GM12878 (cell line): ENCODE measurements around the gene TEF. TPM values are rescaled to one million over a fixed set of nuclear protein-coding genes. Genes with fewer than 3 reads are reported as not detected.

Experiments used
- ATAC-seq: fragments of 200-7000 bp; cut with Tn5 transposase; 3 replicates; pipeline ENCODE4 v1.9.1; 2020; ENCODE audit warnings: mild to moderate bottlenecking, moderate library complexity
- BruUV-seq: library from RNA; stranded (reverse); fragments of 400-500 nt; replicated peaks from 2 replicates; lab custom pipeline; 2021; lab: Mats Ljungman, UMichigan
- CTCF ChIA-PET: fragments of 300-600 bp; sonication (Branson Sonifier 250); formaldehyde crosslinking; extraction: SDS; loops from one replicate; lab custom pipeline; 2021; ENCODE audit warnings: inconsistent platforms; lab: Yijun Ruan, JAX
- POLR2A ChIA-PET: fragments of 350-600 bp; formaldehyde crosslinking; extraction: SDS; loops from one replicate; lab custom pipeline; 2021; ENCODE audit warnings: inconsistent platforms; lab: Charles Lee
- RAD21 ChIA-PET: fragments of 300-600 bp; sonication (Branson Sonifier 250); formaldehyde crosslinking; loops from one replicate; lab custom pipeline; 2023; ENCODE audit warnings: antibody characterized with exemption; ENCODE audit not compliant: unreplicated experiment; lab: Charles Lee
- SMC1A ChIA-PET: fragments of 300-600 bp; sonication (Branson Sonifier 250); formaldehyde crosslinking; loops from one replicate; lab custom pipeline; 2023; ENCODE audit not compliant: unreplicated experiment, uncharacterized antibody; lab: Charles Lee
- DNase-seq: peaks from one replicate; pipeline ENCODE4 v3.0.0-alpha.2; 2011; ENCODE audit warnings: low read depth, low spot score
- FAIRE-seq: peaks from 3 replicates; lab custom pipeline; 2011; peaks lifted over from hg19 to GRCh38; lab: Jason Lieb, UNC
- H2AFZ ChIP-seq: 2 replicates; pipeline ENCODE4 v1.6.0; 2011; ENCODE audit warnings: low read depth, low read length, control low read depth; ENCODE audit not compliant: control insufficient read depth
- H3K27ac ChIP-seq: 2 replicates; pipeline ENCODE4 v1.5.1; 2011; ENCODE audit warnings: control low read depth; ENCODE audit not compliant: control insufficient read depth, insufficient read depth
- H3K27me3 ChIP-seq, 2 experiments: replicated peaks in 1 of 2; 2 replicates each; pipeline versions ENCODE4 v1.6.0 to v1.6.1; 2011; ENCODE audit warnings: low read length in 1 of 2; ENCODE audit not compliant: control insufficient read depth in 2 of 2, insufficient read depth in 2 of 2
- H3K36me3 ChIP-seq, 2 experiments: 2 replicates each; pipeline ENCODE4 v1.5.1; 2011; ENCODE audit warnings: low read length in 1 of 2; ENCODE audit not compliant: control insufficient read depth in 2 of 2, insufficient read depth in 2 of 2
- H3K4me1 ChIP-seq: 2 replicates; pipeline ENCODE4 v1.6.1; 2011; ENCODE audit warnings: mild to moderate bottlenecking, low read length, moderate library complexity, mixed read lengths; ENCODE audit not compliant: control insufficient read depth, insufficient read depth
- H3K4me2 ChIP-seq: 2 replicates; pipeline ENCODE4 v1.6.0; 2011; ENCODE audit warnings: control low read depth; ENCODE audit not compliant: control insufficient read depth, insufficient read depth
- H3K4me3 ChIP-seq: fragments of 200-600 bp; sonication (generic); 2 replicates; pipeline ENCODE4 v1.5.1; 2016
- H3K79me2 ChIP-seq: 2 replicates; pipeline ENCODE4 v1.6.0; 2011; ENCODE audit warnings: low read length; ENCODE audit not compliant: control insufficient read depth, insufficient read depth
- H3K9ac ChIP-seq: 2 replicates; pipeline ENCODE4 v1.8.0; 2011; ENCODE audit warnings: low read length, control low read depth, mixed read lengths; ENCODE audit not compliant: control insufficient read depth, insufficient read depth
- H3K9me3 ChIP-seq: replicated peaks from 3 replicates; pipeline ENCODE4 v1.5.1; 2011; ENCODE audit warnings: mild to moderate bottlenecking, low read length; ENCODE audit not compliant: control insufficient read depth, insufficient read depth
- H4K20me1 ChIP-seq: 2 replicates; pipeline ENCODE4 v1.6.0; 2011; ENCODE audit not compliant: control insufficient read depth, insufficient read depth
- ASH2L ChIP-seq: fragments of 300-600, 200-600 bp; sonication (generic); IDR thresholded peaks from 2 replicates; pipeline ENCODE4 v1.6.1; 2017; ENCODE audit warnings: low read depth, mild to moderate bottlenecking, borderline replicate concordance
- BHLHE40 ChIP-seq, 2 experiments: fragments of 450-650 bp in 1 of 2; IDR thresholded peaks; 2 replicates each; pipeline ENCODE4 v1.6.1; 2011 to 2017; ENCODE audit warnings: low read depth in 2 of 2, borderline replicate concordance in 1 of 2, improper control_type of control experiment in 1 of 2, low read length in 1 of 2, mild to moderate bottlenecking in 1 of 2
- HCFC1 ChIP-seq: fragments of 150-350 bp; IDR thresholded peaks from 2 replicates; pipeline ENCODE4 v1.6.1; 2014; ENCODE audit warnings: low read length
- JUND ChIP-seq: IDR thresholded peaks from 2 replicates; pipeline ENCODE4 v1.6.1; 2012; ENCODE audit warnings: low read depth, mild to moderate bottlenecking, low read length, improper control_type of control experiment, moderate library complexity
- MEF2B ChIP-seq: fragments of 450-650 bp; IDR thresholded peaks from 2 replicates; pipeline ENCODE4 v1.6.1; 2018; ENCODE audit warnings: mild to moderate bottlenecking, moderate library complexity; ENCODE audit not compliant: partially characterized antibody, poor library complexity, severe bottlenecking
- MXI1 ChIP-seq: fragments of 150-350 bp; IDR thresholded peaks from 2 replicates; pipeline ENCODE4 v1.6.1; 2011; ENCODE audit warnings: low read depth, mild to moderate bottlenecking, inconsistent platforms, low read length, improper control_type of control experiment
- MYC ChIP-seq: IDR thresholded peaks from 2 replicates; pipeline ENCODE4 v1.6.1; 2011; ENCODE audit warnings: mild to moderate bottlenecking, low read length, moderate library complexity, inconsistent platforms; ENCODE audit not compliant: insufficient read depth, insufficient replicate concordance, insufficient read length, severe bottlenecking
- NR2C1 ChIP-seq: fragments of 450-650 bp; IDR thresholded peaks from 2 replicates; pipeline ENCODE4 v1.6.1; 2017; ENCODE audit warnings: antibody characterized with exemption, mild to moderate bottlenecking, moderate library complexity
- NR2F1 ChIP-seq: fragments of 450-650 bp; conservative IDR thresholded peaks from 2 replicates; pipeline ENCODE4 v1.6.1; 2017; ENCODE audit warnings: mild to moderate bottlenecking
- PKNOX1 ChIP-seq: fragments of 450-650 bp; IDR thresholded peaks from 2 replicates; pipeline ENCODE4 v1.6.1; 2016; ENCODE audit warnings: mild to moderate bottlenecking
- RAD51 ChIP-seq: fragments of 450-650 bp; IDR thresholded peaks from 2 replicates; pipeline ENCODE4 v1.6.1; 2016; ENCODE audit warnings: moderate library complexity, mild to moderate bottlenecking, inconsistent platforms
- SRF ChIP-seq, 2 experiments: IDR thresholded peaks; 2 replicates each; pipeline ENCODE4 v1.6.1; 2011; ENCODE audit warnings: low read depth in 2 of 2, low read length in 2 of 2, mild to moderate bottlenecking in 1 of 2, moderate library complexity in 1 of 2
- TAF1 ChIP-seq: IDR thresholded peaks from 2 replicates; pipeline ENCODE4 v1.6.1; 2011; ENCODE audit warnings: mild to moderate bottlenecking, low read depth, low read length, borderline replicate concordance
- YY1 ChIP-seq: IDR thresholded peaks from 2 replicates; pipeline ENCODE4 v1.6.1; 2011; ENCODE audit warnings: low read depth, mild to moderate bottlenecking, low read length
- ZNF207 ChIP-seq: fragments of 450-650 bp; IDR thresholded peaks from 2 replicates; pipeline ENCODE4 v1.6.1; 2014; ENCODE audit warnings: antibody characterized with exemption, mild to moderate bottlenecking, borderline replicate concordance
- ZNF687 ChIP-seq: fragments of 450-650 bp; IDR thresholded peaks from 2 replicates; pipeline ENCODE4 v1.6.1; 2017; ENCODE audit warnings: mild to moderate bottlenecking, moderate library complexity
- WGBS: methylation state at CpG from one replicate; pipeline ENCODE4 v1.1.6; 2016; ENCODE audit warnings: low lambda C conversion rate; ENCODE audit not compliant: insufficient replicate concordance, insufficient coverage; ENCODE audit errors: missing lambda C conversion rate; 5-methylcytosine and 5-hydroxymethylcytosine counted together
- in situ Hi-C: fragments of 300-500 bp; cut with MboI; formaldehyde crosslinking; loops from 9 replicates; pipeline ENCODE4 v1.14.3; 2018; ENCODE audit warnings: mixed read lengths
- intact Hi-C: fragments of 100-400 bp; cut with micrococcal nuclease; formaldehyde crosslinking; loops from one replicate; pipeline ENCODE4 v1.14.2; 2022; ENCODE audit not compliant: unreplicated experiment
- polyA plus RNA-seq, 11 experiments: library from polyadenylated mRNA; depleted of rRNA in 4 of 11; unstranded in 6 of 11; stranded (reverse) in 5 of 11; fragments of >200 nt; fragmentation: Nextera tagmentation in 4 of 11; fragmentation: Illumina TruSeq in 1 of 11; extraction: Ambion mirVana in 4 of 11; extraction: Trizol in 1 of 11; gene quantifications; 1 replicate in 1 of 11; 2 replicates in 10 of 11; pipeline versions ENCODE4 v1.2.1 to v1.2.3, GENCODE V29; 2011 to 2016; ENCODE audit warnings: inconsistent platforms in 2 of 11, missing spikeins in 2 of 11, low read depth in 1 of 11
- total RNA-seq, 4 experiments: library from RNA; depleted of rRNA in 3 of 4; stranded (reverse); fragments of >200 nt in 3 of 4; fragmentation: Illumina TruSeq in 1 of 4; extraction: Trizol in 1 of 4; gene quantifications; 2 replicates each; pipeline versions ENCODE4 v1.2.1 to v1.2.3, GENCODE V29; 2013 to 2021

Gene TEF
- total and polyA plus RNA-seq, 10 of the 15 experiments (the other 5 are each of a cell fraction or from before 2014, with no cell fraction given), result 0.23 to 4.9 (median 3.2) TPM

- RAD21 ChIA-PET, result no interaction called here
- H3K27me3 ChIP-seq, result no peaks in the 10 kb centered on the region
Measured at GRCh38 chr22:41340357-41340756, 41.4 kb upstream of the TEF start.

More at GRCh38 chr22:41340357-41340756, 41.4 kb upstream of the TEF start:
- no peak overlapping the region for H3K4me3 ChIP-seq
- TF ChIP-seq NR2C1, result no peak
- TF ChIP-seq NR2F1, result no peak
- no peak for TF ChIP-seq MYC
- TF ChIP-seq ASH2L, result no peak
- no peak for TF ChIP-seq ZNF207
- TF ChIP-seq MXI1, result no peak
- TF ChIP-seq PKNOX1, result no peak
- no peak for TF ChIP-seq JUND
- TF ChIP-seq TAF1, result no peak
- TF ChIP-seq ZNF687, result no peak
- TF ChIP-seq YY1, result no peak
- TF ChIP-seq MEF2B, result no peak
- no peak for TF ChIP-seq BHLHE40 (IDR thresholded peaks at IDR 0.05; ENCODE audit: borderline replicate concordance in 1 of 2, low read depth in 2 of 2, low read length in 1 of 2)
- TF ChIP-seq SRF (IDR thresholded peaks at IDR 0.05; ENCODE audit: low read depth in 2 of 2, low read length in 2 of 2), result no peak
- TF ChIP-seq RAD51, result no peak
- no peak for TF ChIP-seq HCFC1
- TF ChIP-seq, all 136 proteins: peak for 0
- ChIA-PET CTCF (no interaction called here), POLR2A (no interaction called here), SMC1A (no interaction called here)
- 100% methylated on average over 11 of the region's 11 CpGs for WGBS
- Histone ChIP-seq H3K9ac (no peak overlapping the region), H3K36me3 (peaks cover 12 to 26% of the 10 kb centered on the region in 2 experiments; a peak in 3 of 4 replicates), H3K4me1 (no peaks in the 10 kb centered on the region), H3K79me2 (no peaks in the 10 kb centered on the region), H3K27ac (no peak overlapping the region), H3K4me2 (no peak overlapping the region), H3K9me3 (no peaks in the 10 kb centered on the region), H4K20me1 (no peaks in the 10 kb centered on the region), H2AFZ (no peak overlapping the region)
- in situ Hi-C loops, result no loop called here
- intact Hi-C loops, result no loop called here
- DNase-seq (no peak), FAIRE-seq (no peak), ATAC-seq (no peak)
- no TSS peak for BruUV-seq
